Ectodermal cell (in vitro differentiated cells): ENCODE data around the gene ASB8.

Experiments
- H3K27ac ChIP-seq: 2 replicates; pipeline ENCODE4 v1.7.0; 2013; ENCODE audit warnings: mild to moderate bottlenecking, low read depth, low read length; ENCODE audit not compliant: insufficient read depth, poor library complexity, severe bottlenecking
- H3K27me3 ChIP-seq: 2 replicates; pipeline ENCODE4 v1.7.0; 2013; ENCODE audit warnings: mild to moderate bottlenecking, low read length; ENCODE audit not compliant: insufficient read depth, control insufficient read depth, poor library complexity, severe bottlenecking
- H3K36me3 ChIP-seq: one replicate; pipeline ENCODE4 v1.7.0; 2013; ENCODE audit warnings: low read length; ENCODE audit not compliant: control insufficient read depth, insufficient read depth
- H3K4me1 ChIP-seq: one replicate; pipeline ENCODE4 v1.7.0; 2013; ENCODE audit warnings: low read length; ENCODE audit not compliant: control insufficient read depth, insufficient read depth
- H3K4me3 ChIP-seq: 2 replicates; pipeline ENCODE4 v1.7.0; 2013; ENCODE audit warnings: low read depth, low read length, control low read depth; ENCODE audit not compliant: insufficient read depth
- H3K9me3 ChIP-seq: 2 replicates; pipeline ENCODE4 v1.7.0; 2013; ENCODE audit warnings: mild to moderate bottlenecking, low read length, moderate library complexity; ENCODE audit not compliant: control insufficient read depth
- WGBS, 2 experiments: methylation state at CpG; one replicate each; pipeline ENCODE4 v1.1.7; 2013; ENCODE audit warnings: missing lambda C conversion rate in 2 of 2; 5-methylcytosine and 5-hydroxymethylcytosine counted together

ASB8 gene

DNA sequence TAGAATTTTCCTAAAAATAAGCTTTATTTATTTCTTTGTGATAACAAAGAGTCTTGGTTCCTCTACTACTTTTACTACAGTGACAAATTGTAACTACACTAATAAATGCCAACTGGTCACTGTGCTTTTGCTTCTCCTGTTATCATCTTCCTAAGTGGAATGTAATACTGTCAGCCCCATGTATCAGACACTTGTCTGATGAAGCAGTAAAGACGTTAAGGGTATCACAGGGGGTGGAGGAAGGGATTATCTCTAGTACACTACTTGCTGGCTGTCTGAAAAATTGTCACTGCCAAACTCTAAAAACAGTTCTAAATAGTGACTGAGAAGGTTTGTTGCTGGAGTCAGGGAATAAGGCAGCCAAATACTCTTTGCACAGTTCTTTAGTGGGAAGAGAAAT lies 11.3 kb downstream of the ASB8 start:
- H3K36me3 ChIP-seq, result peaks cover 47% of the 10 kb centered on the region

DNA sequence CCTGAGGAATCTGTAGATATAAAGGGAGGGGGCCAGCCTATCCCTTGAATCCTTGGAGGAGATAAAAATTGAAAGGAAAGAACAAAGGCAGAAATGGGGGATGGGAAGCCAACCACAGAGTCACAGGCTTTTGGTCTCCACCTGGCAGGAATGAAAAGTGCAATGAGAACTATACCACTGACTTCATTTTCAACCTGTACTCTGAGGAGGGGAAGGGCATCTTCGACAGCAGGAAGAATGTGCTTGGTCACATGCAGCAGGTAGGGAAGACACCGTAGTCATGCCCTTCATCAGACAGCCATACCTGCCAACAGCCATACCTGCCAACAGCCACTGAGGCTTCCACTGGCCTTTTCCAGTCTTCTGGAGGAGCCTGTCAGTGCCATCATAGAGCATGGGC lies 13.4 kb downstream of the ASB8 start:
- Histone ChIP-seq H3K9me3 (no peaks in the 10 kb centered on the region), H3K27me3 (no peaks in the 10 kb centered on the region), H3K27ac (no peak overlapping the region), H3K36me3 (peaks cover 46% of the 10 kb centered on the region), H3K4me3 (no peak overlapping the region), H3K4me1 (no peaks in the 10 kb centered on the region)
- WGBS, 2 experiments, result 95 to 99% methylated on average over 2 of the region's 2 CpGs

More for the DNA sequence above, 11.3 kb downstream of the ASB8 start:
- WGBS, 2 experiments, result 86 to 92% methylated on average over 1 of the region's 1 CpG
- no peak overlapping the region for H3K4me3 ChIP-seq
- no peak overlapping the region for H3K27ac ChIP-seq
- no peaks in the 10 kb centered on the region for H3K9me3 ChIP-seq
- no peaks in the 10 kb centered on the region for H3K27me3 ChIP-seq
- no peaks in the 10 kb centered on the region for H3K4me1 ChIP-seq

DNA sequence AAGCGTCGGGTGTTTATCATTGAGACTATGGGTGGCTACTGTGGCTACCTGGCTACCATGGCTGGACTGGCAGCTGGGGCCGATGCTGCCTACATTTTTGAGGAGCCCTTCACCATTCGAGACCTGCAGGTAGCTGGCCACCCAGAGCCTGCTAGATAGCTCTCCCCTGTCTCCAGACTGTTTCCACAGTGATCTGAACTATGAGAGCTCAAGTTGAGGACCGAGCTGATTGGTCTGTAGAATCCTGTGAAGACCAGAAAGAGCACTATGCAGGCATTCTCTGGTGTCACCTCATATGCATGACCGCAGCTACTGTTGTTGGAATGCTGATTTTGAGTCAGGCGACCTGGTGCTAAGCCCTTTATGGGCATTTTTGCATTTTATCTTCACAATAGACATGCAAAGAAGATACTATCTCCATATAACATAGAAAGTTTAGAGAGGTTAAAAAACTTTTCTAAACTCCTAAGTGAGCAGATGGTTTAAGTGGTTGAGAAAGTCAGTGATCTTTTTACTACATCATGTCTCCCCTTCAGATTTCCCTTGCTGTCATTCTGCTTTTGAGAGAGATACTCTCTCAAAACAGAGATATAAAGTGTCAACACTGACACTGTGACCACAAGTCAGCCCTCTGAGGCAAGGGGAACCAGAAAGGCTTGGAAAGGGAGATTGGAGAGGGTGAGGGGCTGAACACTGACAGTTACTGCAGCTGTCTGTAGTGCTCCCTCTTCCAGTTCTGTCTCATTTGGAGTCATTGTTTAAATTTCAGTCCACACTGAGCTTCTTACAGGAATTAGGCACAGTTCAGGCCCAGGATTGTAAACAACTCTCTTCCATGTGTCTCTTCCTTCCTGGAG lies 14.3 kb downstream of the ASB8 start:
- no peak overlapping the region for H3K4me3 ChIP-seq
- no peaks in the 10 kb centered on the region for H3K9me3 ChIP-seq
- WGBS, 2 experiments, result 84 to 85% methylated on average over 7 of the region's 7 CpGs
- peaks cover 52% of the 10 kb centered on the region for H3K36me3 ChIP-seq
- no peak overlapping the region for H3K27ac ChIP-seq
- H3K27me3 ChIP-seq, result no peaks in the 10 kb centered on the region
- no peaks in the 10 kb centered on the region for H3K4me1 ChIP-seq

DNA sequence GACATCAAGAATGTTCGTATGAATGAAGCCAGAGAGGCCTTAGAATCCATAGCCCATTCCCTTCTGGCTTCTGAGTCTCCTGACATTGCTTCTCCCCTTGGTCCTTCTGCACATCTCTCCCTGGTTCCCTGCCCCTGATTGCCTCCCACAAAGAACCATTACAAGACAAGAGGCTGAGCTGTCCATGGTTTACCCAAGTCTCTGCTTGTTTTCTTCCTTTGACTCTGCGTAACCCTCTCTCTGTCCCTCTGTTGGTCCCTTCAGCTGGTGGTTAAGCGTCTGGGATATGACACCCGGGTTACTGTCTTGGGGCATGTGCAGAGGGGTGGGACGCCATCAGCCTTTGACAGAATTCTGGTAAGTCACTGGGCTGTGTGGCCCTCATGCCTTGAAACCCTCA lies 22.3 kb downstream of the ASB8 start:
- no peak overlapping the region for H3K27ac ChIP-seq
- H3K27me3 ChIP-seq, result no peaks in the 10 kb centered on the region
- peaks cover 70% of the 10 kb centered on the region for H3K36me3 ChIP-seq
- 93 to 96% methylated on average over 5 of the region's 5 CpGs for WGBS, 2 experiments
- H3K4me1 ChIP-seq, result no peaks in the 10 kb centered on the region
- H3K9me3 ChIP-seq, result no peaks in the 10 kb centered on the region
- no peak overlapping the region for H3K4me3 ChIP-seq

DNA sequence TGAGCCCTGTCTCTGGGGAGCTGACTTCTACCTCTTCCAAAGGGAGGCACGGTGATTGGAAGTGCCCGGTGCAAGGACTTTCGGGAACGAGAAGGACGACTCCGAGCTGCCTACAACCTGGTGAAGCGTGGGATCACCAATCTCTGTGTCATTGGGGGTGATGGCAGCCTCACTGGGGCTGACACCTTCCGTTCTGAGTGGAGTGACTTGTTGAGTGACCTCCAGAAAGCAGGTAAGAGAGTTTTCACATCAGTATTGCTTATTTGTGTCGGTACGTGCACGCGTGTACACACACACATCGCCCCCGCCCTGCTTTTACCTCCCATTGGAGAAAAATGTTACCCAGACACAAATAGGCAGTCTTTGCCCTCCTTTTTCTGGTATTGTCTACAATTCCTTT lies 24.5 kb downstream of the ASB8 start:
- Histone ChIP-seq H3K27ac (no peak overlapping the region), H3K36me3 (peaks cover 71% of the 10 kb centered on the region)

DNA sequence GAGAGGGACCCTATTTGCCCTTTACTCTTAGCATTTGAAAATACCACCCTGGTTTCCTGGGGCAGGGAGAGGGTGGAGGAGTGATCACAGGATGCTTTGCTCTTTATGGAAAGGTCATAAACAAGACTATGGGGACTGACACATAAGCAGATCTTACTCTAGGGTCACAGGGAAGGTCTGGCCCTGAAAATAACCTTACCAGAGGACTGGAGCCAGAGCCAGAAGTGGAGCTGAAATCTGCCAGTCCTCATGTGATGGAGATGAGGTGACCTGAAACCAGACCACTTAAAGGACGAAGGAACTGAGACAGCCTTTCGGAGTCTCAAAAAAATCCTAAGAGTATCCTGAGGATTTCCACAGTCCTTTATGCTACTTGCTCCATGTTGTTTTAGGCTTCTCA lies 25.8 kb downstream of the ASB8 start:
- Histone ChIP-seq H3K4me1 (no peaks in the 10 kb centered on the region), H3K27ac (no peak overlapping the region), H3K27me3 (no peaks in the 10 kb centered on the region), H3K36me3 (peaks cover 70% of the 10 kb centered on the region), H3K4me3 (no peak overlapping the region), H3K9me3 (no peaks in the 10 kb centered on the region)
- WGBS, 2 experiments, result 95% methylated on average over 2 of the region's 2 CpGs

More for the DNA sequence above, 24.5 kb downstream of the ASB8 start:
- 96 to 97% methylated on average over 14 of the region's 14 CpGs for WGBS, 2 experiments
- H3K4me3 ChIP-seq, result no peak overlapping the region
- H3K27me3 ChIP-seq, result no peaks in the 10 kb centered on the region
- no peaks in the 10 kb centered on the region for H3K4me1 ChIP-seq
- H3K9me3 ChIP-seq, result no peaks in the 10 kb centered on the region

DNA sequence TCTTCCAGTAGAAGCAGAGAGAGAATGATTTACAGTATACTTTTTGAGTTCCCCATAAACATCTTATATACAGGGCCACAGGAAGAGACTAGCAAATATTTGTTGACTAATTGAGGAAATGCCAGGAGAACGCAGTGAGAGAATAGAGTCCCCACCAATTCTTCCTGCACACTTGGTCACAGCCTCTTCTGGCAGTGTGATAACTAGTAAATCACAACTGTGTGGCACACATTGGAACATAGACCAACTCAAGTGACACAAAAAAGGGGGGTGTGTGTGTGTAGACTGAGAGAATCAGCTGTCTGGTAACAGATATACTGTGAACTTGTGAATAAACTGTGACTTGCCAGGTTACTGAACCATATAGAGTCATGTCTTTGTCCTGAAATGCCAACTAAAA lies 27.9 kb downstream of the ASB8 start:
- no peaks in the 10 kb centered on the region for H3K27me3 ChIP-seq
- 90 to 93% methylated on average over 1 of the region's 1 CpG for WGBS, 2 experiments
- H3K4me1 ChIP-seq, result no peaks in the 10 kb centered on the region
- peaks cover 71% of the 10 kb centered on the region for H3K36me3 ChIP-seq
- no peaks in the 10 kb centered on the region for H3K9me3 ChIP-seq
- H3K4me3 ChIP-seq, result no peak overlapping the region
- H3K27ac ChIP-seq, result no peak overlapping the region

DNA sequence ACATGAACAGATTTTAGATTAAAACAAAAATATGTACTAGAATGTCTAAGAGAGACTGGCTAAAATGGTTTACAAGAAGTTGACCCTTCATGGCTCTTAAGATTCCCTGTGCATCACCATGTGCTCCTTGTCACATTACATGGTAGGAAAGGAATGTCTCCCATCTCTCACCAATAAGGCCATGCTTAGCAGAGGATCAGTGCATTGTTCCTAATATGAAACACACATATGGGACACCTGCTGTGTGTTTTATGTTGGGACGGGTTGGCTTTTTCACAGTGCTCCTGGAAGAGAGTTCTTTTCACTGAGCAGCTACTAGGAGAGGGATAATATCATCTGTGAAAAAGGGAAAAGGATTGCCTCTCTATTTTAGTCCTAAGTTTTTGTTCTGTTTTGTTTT lies 28.5 kb downstream of the ASB8 start:
- Histone ChIP-seq H3K4me1 (no peaks in the 10 kb centered on the region), H3K4me3 (no peak overlapping the region), H3K27me3 (no peaks in the 10 kb centered on the region), H3K36me3 (peaks cover 68% of the 10 kb centered on the region), H3K27ac (no peak overlapping the region), H3K9me3 (no peaks in the 10 kb centered on the region)
- 96 to 100% methylated on average over 1 of the region's 1 CpG for WGBS, 2 experiments

DNA sequence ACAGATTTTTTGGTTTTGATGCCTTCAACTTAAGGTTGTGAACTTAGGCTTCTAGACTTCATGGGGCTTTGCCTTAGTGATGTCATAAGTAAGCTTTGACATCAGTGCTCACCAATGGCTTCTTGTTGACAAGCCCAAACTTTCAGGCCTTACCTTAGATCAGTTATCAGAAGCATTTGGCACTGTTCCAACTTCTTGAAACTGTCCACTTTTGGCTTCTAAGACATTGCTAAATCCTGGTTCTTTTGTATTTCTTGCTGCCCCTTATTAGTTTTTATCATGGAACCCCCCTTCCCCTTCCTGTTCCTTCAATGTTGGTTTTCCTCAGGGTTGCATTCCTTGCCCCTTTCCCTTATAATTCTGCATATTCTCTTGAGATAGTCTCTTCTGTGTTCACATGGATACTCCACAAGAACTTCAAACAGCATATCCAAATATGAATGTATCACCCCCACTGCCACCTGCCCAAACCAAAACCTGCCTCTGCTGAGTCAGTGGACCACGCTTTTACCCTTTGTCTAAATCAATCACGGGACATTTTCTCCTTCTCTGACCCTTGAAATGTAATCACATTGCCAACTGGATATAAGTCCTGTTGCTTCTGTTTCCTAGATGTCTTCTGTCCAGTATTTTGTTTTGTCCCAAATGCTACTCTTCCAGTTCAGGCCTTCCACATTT lies 30.2 kb downstream of the ASB8 start:
- peaks cover 61% of the 10 kb centered on the region for H3K36me3 ChIP-seq

DNA sequence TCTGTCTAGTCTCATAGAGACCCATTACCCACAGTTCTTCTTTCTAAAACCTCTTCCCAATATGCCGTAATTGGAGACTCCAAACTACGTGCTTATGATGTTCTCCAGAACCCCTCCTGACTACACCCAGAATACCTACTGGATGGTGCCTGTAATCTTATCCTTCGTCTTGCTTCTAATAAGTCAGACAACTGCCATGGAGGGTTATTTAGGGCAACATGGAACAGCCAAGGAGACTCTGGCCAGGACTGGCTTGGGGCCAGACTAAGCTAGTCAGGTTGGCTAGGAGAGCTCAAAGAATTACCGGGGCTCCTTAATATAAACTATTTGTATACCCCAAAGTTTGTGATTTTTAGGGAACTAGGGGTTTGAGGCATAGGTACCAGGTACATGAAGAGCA lies 31.3 kb downstream of the ASB8 start:
- H3K36me3 ChIP-seq, result peaks cover 50% of the 10 kb centered on the region
- H3K4me1 ChIP-seq, result peaks cover 8% of the 10 kb centered on the region
- 95 to 98% methylated on average over 4 of the region's 4 CpGs for WGBS, 2 experiments
- no peaks in the 10 kb centered on the region for H3K9me3 ChIP-seq
- H3K27me3 ChIP-seq, result no peaks in the 10 kb centered on the region
- H3K27ac ChIP-seq, result no peak overlapping the region
- no peak overlapping the region for H3K4me3 ChIP-seq

More for the DNA sequence above, 30.2 kb downstream of the ASB8 start:
- no peaks in the 10 kb centered on the region for H3K9me3 ChIP-seq
- 94% methylated on average over 2 of the region's 2 CpGs for WGBS, 2 experiments
- no peak overlapping the region for H3K4me3 ChIP-seq
- no peaks in the 10 kb centered on the region for H3K27me3 ChIP-seq
- H3K27ac ChIP-seq, result no peak overlapping the region
- H3K4me1 ChIP-seq, result peaks cover 1% of the 10 kb centered on the region
